ENCODE measurements around the gene GABRB1. TPM values are rescaled to one million over a fixed set of nuclear protein-coding genes. Genes with fewer than 3 reads are reported as not detected.

The GABRB1 gene
- total and polyA plus RNA-seq, 2 experiments from 2014 or later = 0.26 to 0.97 TPM

GRCh38 chr4:47413521-47413920, 382.2 kb downstream of the GABRB1 start:
- Mint-ChIP-seq H3K4me1 (peaks cover 26% of the 10 kb centered on the region), H3K27ac (no peak overlapping the region), H3K4me3 (no peak overlapping the region), H3K9me3 (no peaks in the 10 kb centered on the region), H3K36me3 (ENCODE audit: low read depth) (no peaks in the 10 kb centered on the region), H3K27me3 (ENCODE audit: insufficient read depth, low read depth, poor library complexity) (peaks cover 2% of the 10 kb centered on the region)
- Histone ChIP-seq H3K27ac (ENCODE audit: low read depth) (no peak overlapping the region), H4K20me1 (replicated peaks; ENCODE audit: insufficient read depth) (no peaks in the 10 kb centered on the region), H3F3A (replicated peaks; ENCODE audit: low read depth) (no peaks in the 10 kb centered on the region), H3K27me3 (ENCODE audit: insufficient read depth) (no peaks in the 10 kb centered on the region), H2AFZ (no peak overlapping the region), H3K79me2 (replicated peaks; ENCODE audit: insufficient read depth) (no peaks in the 10 kb centered on the region), H3K9me2 (ENCODE audit: insufficient read depth) (no peaks in the 10 kb centered on the region), H3K4me2 (no peak overlapping the region), H3K4me1 (ENCODE audit: insufficient read depth) (peaks cover 16% of the 10 kb centered on the region; the same call in 1 of the 2 replicates), H3K4me3 (no peak overlapping the region), H3K36me3 (ENCODE audit: insufficient read depth) (no peaks in the 10 kb centered on the region)
- TF ChIP-seq CREB1 (CRISPR knock-in tag; IDR thresholded peaks at IDR 0.05; ENCODE audit: low read depth) = no peak
- no peak for TF ChIP-seq ZNF462 (CRISPR knock-in tag; IDR thresholded peaks at IDR 0.05)
- TF ChIP-seq ZNF331 (CRISPR knock-in tag; IDR thresholded peaks at IDR 0.05; ENCODE audit: low read depth) = no peak
- ATAC-seq (no peak), DNase-seq (ENCODE audit: low spot score) (no peak)

GRCh38 chr4:47415719-47416118, 384.4 kb downstream of the GABRB1 start:
- Histone ChIP-seq H3K27me3 (ENCODE audit: insufficient read depth) (no peaks in the 10 kb centered on the region), H2AFZ (no peak overlapping the region), H3K9me2 (ENCODE audit: insufficient read depth) (no peaks in the 10 kb centered on the region), H3F3A (replicated peaks; ENCODE audit: low read depth) (no peaks in the 10 kb centered on the region), H3K36me3 (ENCODE audit: insufficient read depth) (no peaks in the 10 kb centered on the region), H3K4me2 (no peak overlapping the region), H4K20me1 (replicated peaks; ENCODE audit: insufficient read depth) (no peaks in the 10 kb centered on the region), H3K27ac (ENCODE audit: low read depth) (no peak overlapping the region), H3K4me3 (no peak overlapping the region), H3K79me2 (replicated peaks; ENCODE audit: insufficient read depth) (no peaks in the 10 kb centered on the region), H3K4me1 (ENCODE audit: insufficient read depth) (peaks cover 16% of the 10 kb centered on the region; the same call in 1 of the 2 replicates)
- DNase-seq (ENCODE audit: low spot score) (no peak), ATAC-seq (no peak)
- Mint-ChIP-seq H3K36me3 (ENCODE audit: low read depth) (no peaks in the 10 kb centered on the region), H3K27ac (no peak overlapping the region), H3K9me3 (no peaks in the 10 kb centered on the region), H3K4me1 (peaks cover 20% of the 10 kb centered on the region), H3K4me3 (no peak overlapping the region), H3K27me3 (ENCODE audit: insufficient read depth, low read depth, poor library complexity) (peaks cover 2% of the 10 kb centered on the region)
- TF ChIP-seq EZH2phosphoT487 (IDR thresholded peaks at IDR 0.05; ENCODE audit: unreplicated experiment) = no peak
- no peak for TF ChIP-seq EZH2 (IDR thresholded peaks at IDR 0.05; ENCODE audit: low read depth, unreplicated experiment)
- TF ChIP-seq POLR2AphosphoS5 (IDR thresholded peaks at IDR 0.05; ENCODE audit: low read depth) = no peak
- TF ChIP-seq NANOG (IDR thresholded peaks at IDR 0.05; ENCODE audit: borderline replicate concordance) = no peak
- no peak for TF ChIP-seq ZNF114 (CRISPR knock-in tag; IDR thresholded peaks at IDR 0.05)

Data from GM23338 (cell line).